ENCODE measurements around the gene TIMP2. TPM values are rescaled to one million over a fixed set of nuclear protein-coding genes. Genes with fewer than 3 reads are reported as not detected.

Gene TIMP2
- total and polyA plus RNA-seq, 5 donors, result 86.9 to 183 (median 167) TPM

DNA sequence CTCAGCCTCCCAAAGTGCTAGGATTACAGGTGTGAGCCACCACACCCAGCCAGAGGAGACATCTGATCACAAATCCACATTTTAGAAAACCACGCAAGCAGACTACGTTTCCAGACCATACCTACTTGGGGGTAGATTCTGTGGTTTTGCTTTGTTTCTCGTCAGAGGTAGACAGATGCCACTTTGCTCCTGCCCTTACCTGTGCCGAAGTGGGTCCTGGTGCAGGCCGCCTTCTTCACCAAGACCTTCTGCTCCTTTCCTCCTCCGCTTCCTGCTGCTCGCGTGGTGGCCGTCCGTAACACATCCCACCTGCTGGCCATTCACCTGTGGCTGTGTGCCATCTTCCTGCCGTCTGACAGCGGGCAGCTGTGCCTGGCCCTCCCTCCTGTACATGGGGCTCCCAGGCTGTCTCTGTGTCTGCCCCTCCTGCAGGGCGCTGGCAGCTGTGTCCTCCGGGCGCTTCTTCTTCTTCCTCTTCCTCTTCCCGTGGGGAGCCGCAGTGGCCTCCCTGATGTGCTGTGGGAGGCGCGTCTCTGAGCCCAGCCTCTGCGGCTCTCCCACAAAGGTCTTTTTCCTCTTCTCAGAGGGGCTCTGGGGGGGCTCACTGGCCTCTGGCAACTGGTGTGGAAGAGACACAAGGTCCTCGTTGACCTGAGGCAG lies 121.9 kb downstream of the TIMP2 start:
- Histone ChIP-seq H3K27ac (ENCODE audit: low read length) (no peak overlapping the region), H3K9me3 (ENCODE audit: control insufficient read depth, low read length) (no peaks in the 10 kb centered on the region), H3K27me3 (ENCODE audit: control insufficient read depth, insufficient read depth) (no peaks in the 10 kb centered on the region), H3K4me3 (ENCODE audit: low read length) (no peak overlapping the region), H3K4me1 (ENCODE audit: control insufficient read depth, insufficient read depth, low read length) (no peaks in the 10 kb centered on the region)
- intact Hi-C loops (cut with DNase I), result no loop called here
- ATAC-seq, result peak in 1 of 2 donors; percentile 22
- DNase-seq, result no peak
- WGBS, result 74% methylated on average over 21 of the region's 21 CpGs

Other genes with a start within 250 kb of the TIMP2 start
- 10 to 100 TPM; 31.2 to 39.1 (median 36.7) TPM for gene CYTH1, start 143.1 kb downstream of the TIMP2 start, total RNA-seq
- gene CYTH1, start 143.1 kb downstream of the TIMP2 start, polyA plus RNA-seq, result 22.5 TPM
- 10 to 100 TPM; 25.1 to 42.9 (median 29.0) TPM for gene USP36, start 84.6 kb downstream of the TIMP2 start, total RNA-seq
- gene USP36, start 84.6 kb downstream of the TIMP2 start, polyA plus RNA-seq, result 16.2 TPM
- 1 to 10 TPM in 2 of 4 donors, under 1 TPM in 2; 0.76 to 1.3 (median 1.0) TPM for gene CEP295NL, start 22.2 kb downstream of the TIMP2 start, total RNA-seq
- 0.57 TPM for gene CEP295NL, start 22.2 kb downstream of the TIMP2 start, polyA plus RNA-seq
- gene LGALS3BP, start 54.5 kb upstream of the TIMP2 start, total RNA-seq, result 100 to 1,000 TPM; 439 to 581 (median 506) TPM
- gene LGALS3BP, start 54.5 kb upstream of the TIMP2 start, polyA plus RNA-seq, result 397 TPM
- gene CANT1, start 84.4 kb upstream of the TIMP2 start, total RNA-seq, result 10 to 100 TPM; 28.1 to 38.8 (median 33.3) TPM
- gene CANT1, start 84.4 kb upstream of the TIMP2 start, polyA plus RNA-seq, result 13.6 TPM
- gene C1QTNF1, start 98.8 kb upstream of the TIMP2 start, total RNA-seq, result 100 to 1,000 TPM; 232 to 655 (median 355) TPM
- gene C1QTNF1, start 98.8 kb upstream of the TIMP2 start, polyA plus RNA-seq, result 286 TPM
- gene ENGASE, start 149.4 kb upstream of the TIMP2 start, total RNA-seq, result 10 to 100 TPM; 35.6 to 48.0 (median 42.3) TPM
- gene ENGASE, start 149.4 kb upstream of the TIMP2 start, polyA plus RNA-seq, result 25.4 TPM